Stomach (tissue), 9 donors: ENCODE measurements around the gene SH3D21. TPM values are rescaled to one million over a fixed set of nuclear protein-coding genes. Genes with fewer than 3 reads are reported as not detected.

Experiments
- DNase-seq, 2 donors: peaks; one replicate each; pipeline versions ENCODE4 v3.0.0 to v3.0.0-alpha.2; 2013 to 2019
- H3K27ac ChIP-seq, 5 donors: fragments of 200-600 bp in 4 of 5; sonication (generic) in 4 of 5; one replicate each; pipeline ENCODE4 v1.5.1; 2013 to 2019; ENCODE audit warnings: mild to moderate bottlenecking in 1 of 5, moderate library complexity in 1 of 5
- H3K27me3 ChIP-seq, 3 donors: fragments of 200-600 bp; sonication (generic); one replicate each; pipeline ENCODE4 v1.5.1; 2017 to 2019; ENCODE audit warnings: mixed run types in 1 of 3
- H3K36me3 ChIP-seq, 4 donors: fragments of 200-600 bp; sonication (generic); 1 replicate in 3 of 4; 2 replicates in 1 of 4; pipeline ENCODE4 v1.5.1; 2016 to 2019
- H3K4me1 ChIP-seq, 4 donors: fragments of 200-600 bp; sonication (generic); one replicate each; pipeline ENCODE4 v1.5.1; 2016 to 2019
- H3K4me3 ChIP-seq, 4 donors: fragments of 200-600 bp; sonication (generic) in 3 of 4; one replicate each; pipeline ENCODE4 v1.5.1; 2016 to 2019; ENCODE audit warnings: mild to moderate bottlenecking in 1 of 4
- H3K9me3 ChIP-seq, 4 donors: fragments of 200-600 bp; sonication (generic); one replicate each; pipeline ENCODE4 v1.5.1; 2016 to 2019
- CTCF ChIP-seq, 7 experiments: fragments of 450-650 bp in 4 of 7; fragments of 200-600 bp in 3 of 7; sonication (generic) in 3 of 7; IDR thresholded peaks; one replicate each; pipeline ENCODE4 v1.5.1; 2016 to 2019; ENCODE audit warnings: antibody characterized with exemption in 7 of 7, control low read depth in 2 of 7, mild to moderate bottlenecking in 1 of 7
- EP300 ChIP-seq: sonication (generic); formaldehyde crosslinking; IDR thresholded peaks from one replicate; pipeline ENCODE4 v1.6.1; 2017; ENCODE audit warnings: antibody characterized with exemption
- POLR2A ChIP-seq, 4 donors: fragments of 450-650 bp; IDR thresholded peaks; one replicate each; pipeline ENCODE4 v1.6.1; 2016; ENCODE audit warnings: antibody characterized with exemption in 4 of 4, control low read depth in 2 of 4, mild to moderate bottlenecking in 1 of 4, moderate library complexity in 1 of 4
- POLR2AphosphoS5 ChIP-seq, 3 donors: sonication (generic); formaldehyde crosslinking; IDR thresholded peaks; one replicate each; pipeline ENCODE4 v1.6.1; 2016; ENCODE audit warnings: antibody characterized with exemption in 3 of 3
- WGBS, 5 donors: extraction: QIAGEN DNeasy Blood & Tissue Kit in 3 of 5; methylation state at CpG; one replicate each; pipeline versions ENCODE4 v1.1.5 to v1.1.7; 2013 to 2018; 5-methylcytosine and 5-hydroxymethylcytosine counted together
- intact Hi-C: fragments of 100-400 bp; cut with DNase I; formaldehyde crosslinking; loops from one replicate; pipeline ENCODE4 v1.15.1; 2023; ENCODE audit warnings: low total_unique reads
- polyA plus RNA-seq, 3 donors: library from polyadenylated mRNA; stranded (reverse); fragments of 200-250 nt; gene quantifications; one replicate each; pipeline ENCODE4 v1.2.3, GENCODE V29; 2013
- total RNA-seq, 5 donors: library from RNA; depleted of rRNA; stranded (reverse); fragments of >200 nt; gene quantifications; one replicate each; pipeline versions ENCODE4 v1.1.0 to v1.2.3, GENCODE V29; 2014 to 2016
- donor health status: healthy with polysubstance abuse.
- donor health status: Bipolar disorder and iron deficiency.
- donor health status: healthy.

The SH3D21 gene
- total and polyA plus RNA-seq, 8 donors, result 0.76 to 120 (median 3.5) TPM; not detected in 1

GRCh38 chr1:36327421-36328087 lies 21.4 kb downstream of the SH3D21 start:
- no peaks in the 10 kb centered on the region for H3K9me3 ChIP-seq
- no peak overlapping the region for H3K4me3 ChIP-seq
- H3K4me1 ChIP-seq, result peaks cover 12 to 26% (median 24%) of the 10 kb centered on the region in 4 donors
- no peaks in the 10 kb centered on the region for H3K36me3 ChIP-seq
- no peak overlapping the region for H3K27ac ChIP-seq
- H3K27me3 ChIP-seq, result peaks cover 0 to 6% (median 5%) of the 10 kb centered on the region in 3 donors
- WGBS, 5 donors, result 77 to 86% (median 80%) methylated on average over 8 to 9 of the region's 9 CpGs
- no peak for TF ChIP-seq CTCF (IDR thresholded peaks at IDR 0.05)
- no peak for TF ChIP-seq POLR2A (IDR thresholded peaks at IDR 0.05)
- no peak for TF ChIP-seq POLR2AphosphoS5 (IDR thresholded peaks at IDR 0.05)
- TF ChIP-seq EP300, result no peak
- no peak for DNase-seq
- intact Hi-C loops, result no loop called here

- 76 to 87% (median 85%) methylated on average over 6 of the region's 6 CpGs for WGBS, 5 donors
- Histone ChIP-seq H3K36me3 (no peaks in the 10 kb centered on the region), H3K9me3 (no peaks in the 10 kb centered on the region), H3K27ac (no peak overlapping the region), H3K4me3 (no peak overlapping the region), H3K4me1 (peaks cover 8 to 22% (median 18%) of the 10 kb centered on the region in 4 donors), H3K27me3 (peaks cover 0 to under 1% (median under 1%) of the 10 kb centered on the region in 3 donors)
- intact Hi-C loops, result no loop called here
- no peak for DNase-seq
- TF ChIP-seq CTCF (IDR thresholded peaks at IDR 0.05) (no peak), POLR2AphosphoS5 (IDR thresholded peaks at IDR 0.05) (no peak), POLR2A (IDR thresholded peaks at IDR 0.05) (no peak), EP300 (no peak)
Measured at GRCh38 chr1:36328088-36328480, 21.9 kb downstream of the SH3D21 start.

GRCh38 chr1:36328713-36329112 lies 22.5 kb downstream of the SH3D21 start:
- Histone ChIP-seq H3K4me1 (peaks cover 7 to 21% (median 15%) of the 10 kb centered on the region in 4 donors), H3K4me3 (no peak overlapping the region), H3K9me3 (no peaks in the 10 kb centered on the region), H3K27me3 (no peaks in the 10 kb centered on the region), H3K27ac (no peak overlapping the region), H3K36me3 (no peaks in the 10 kb centered on the region)
- DNase-seq, result peak; percentile 38 to 64
- intact Hi-C loops, result no loop called here
- 45 to 60% (median 54%) methylated on average over 6 of the region's 6 CpGs for WGBS, 5 donors
- TF ChIP-seq POLR2AphosphoS5 (IDR thresholded peaks at IDR 0.05) (peak in 1 of 3 donors; percentile 38), POLR2A (IDR thresholded peaks at IDR 0.05) (no peak), CTCF (IDR thresholded peaks at IDR 0.05) (no peak)

- H3K27me3 ChIP-seq, result no peaks in the 10 kb centered on the region
- no peaks in the 10 kb centered on the region for H3K9me3 ChIP-seq
- no peaks in the 10 kb centered on the region for H3K36me3 ChIP-seq
- TF ChIP-seq EP300 (no peak), POLR2AphosphoS5 (IDR thresholded peaks at IDR 0.05) (no peak), POLR2A (IDR thresholded peaks at IDR 0.05) (no peak), CTCF (IDR thresholded peaks at IDR 0.05) (no peak)
- peaks cover 0 to 12% (median 6%) of the 10 kb centered on the region in 4 donors for H3K4me1 ChIP-seq
- 75 to 91% (median 90%) methylated on average over 9 of the region's 9 CpGs for WGBS, 5 donors
- H3K27ac ChIP-seq, result no peak overlapping the region
- intact Hi-C loops, result no loop called here
- H3K4me3 ChIP-seq, result no peak overlapping the region
- no peak for DNase-seq
Measured at GRCh38 chr1:36329817-36330216, 23.6 kb downstream of the SH3D21 start.
